ENCODE measurements around the gene SPTBN5. TPM values are rescaled to one million over a fixed set of nuclear protein-coding genes. Genes with fewer than 3 reads are reported as not detected.
A peak's percentile ranks its signal among the peaks of the same experiment; 100 is the strongest.

The SPTBN5 gene
- total RNA-seq (1 to 10 TPM; 1.9 to 2.2 TPM), total RNA-seq (21.2 to 50.4 reads per million in 2 donors)

DNA sequence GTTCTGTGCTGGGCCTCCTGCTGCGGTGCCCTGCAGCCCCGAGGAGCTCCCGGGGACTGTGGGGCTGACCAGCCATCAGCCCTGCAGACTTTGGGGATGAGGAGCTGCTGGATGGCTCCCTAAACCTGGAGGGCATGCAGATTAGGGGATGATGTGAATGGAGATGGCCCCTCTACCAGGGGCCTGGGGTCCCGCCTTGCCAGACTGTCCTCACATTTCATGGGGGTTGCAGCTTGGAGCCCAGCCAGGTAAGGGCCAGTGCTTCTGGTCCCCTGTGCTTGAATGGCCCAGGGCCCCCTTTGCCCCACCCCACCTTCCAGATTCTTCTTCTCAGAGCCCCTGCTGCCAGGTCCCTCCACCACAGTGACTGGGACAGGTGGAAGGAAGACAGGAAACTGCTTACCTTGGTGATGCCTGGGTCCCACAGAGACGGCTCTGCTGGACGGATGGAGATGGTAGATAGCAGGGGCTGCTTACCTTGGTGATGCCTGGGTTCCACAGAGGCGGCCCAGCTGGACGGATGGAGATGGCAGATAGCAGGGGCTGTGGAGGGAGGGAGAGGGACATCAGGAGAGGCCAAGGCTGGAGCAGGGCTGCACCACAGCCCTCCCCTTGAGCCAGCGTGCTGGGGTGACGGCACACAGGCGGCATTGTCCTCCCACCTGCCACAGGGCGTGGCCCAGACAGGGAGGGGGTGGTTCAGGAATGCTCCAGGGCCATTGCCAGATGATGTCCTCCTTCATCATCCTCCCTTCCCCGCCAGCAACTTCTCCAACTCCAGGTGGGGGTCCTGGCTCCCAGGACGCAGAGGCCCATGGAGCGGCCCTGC lies at the start of gene SPTBN5:
TSS of gene SPTBN5 (minus strand) at position 632 of the 829 bp plus-strand sequence. CDS start at position 76, 556 bp downstream.
- Mint-ChIP-seq H3K27ac (peak within 1 kb of the TSS; percentile 97), H3K4me1 (peaks cover 19% of the 10 kb centered on the region), H3K27me3 (no peaks in the 10 kb centered on the region), H3K4me3 (peak within 1 kb of the TSS; percentile 81), H3K36me3 (ENCODE audit: low read depth) (no peaks in the 10 kb centered on the region)
- no peaks in the 10 kb centered on the region for H3K9me3 ChIP-seq (ENCODE audit: control insufficient read depth, low read length, poor library complexity, severe bottlenecking)
- no peak for ATAC-seq
- no peak for DNase-seq

DNA sequence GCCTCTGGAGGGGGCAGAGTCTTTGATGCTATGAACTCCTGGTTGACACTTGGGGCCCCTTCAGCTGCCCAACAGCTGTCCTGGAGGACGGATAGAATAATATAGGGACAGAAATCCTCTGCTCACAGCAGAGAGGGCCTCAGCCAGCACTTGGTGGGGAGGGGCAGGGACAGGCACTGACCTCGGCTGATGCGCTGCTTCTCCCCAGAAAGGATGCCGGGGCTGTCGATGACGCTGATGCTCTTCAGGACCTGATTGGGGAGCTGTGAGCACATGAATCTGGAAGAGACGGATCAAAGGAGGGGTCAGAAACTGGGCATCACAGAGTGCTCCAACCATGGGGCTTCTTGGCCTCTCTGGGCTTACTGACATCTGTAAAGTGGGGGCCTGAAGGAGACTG lies 49.0 kb upstream of the SPTBN5 start:
- Mint-ChIP-seq H3K27ac (peak overlapping the region; percentile 100), H3K4me3 (peak overlapping the region; percentile 53), H3K36me3 (ENCODE audit: low read depth) (peaks cover 6% of the 10 kb centered on the region), H3K27me3 (no peaks in the 10 kb centered on the region), H3K4me1 (peaks cover 25% of the 10 kb centered on the region)
- DNase-seq: no peak
- no peak for ATAC-seq
- no peaks in the 10 kb centered on the region for H3K9me3 ChIP-seq (ENCODE audit: control insufficient read depth, low read length, poor library complexity, severe bottlenecking)

- DNase-seq: no peak
- Mint-ChIP-seq H3K36me3 (ENCODE audit: low read depth) (peaks cover 6% of the 10 kb centered on the region), H3K27me3 (no peaks in the 10 kb centered on the region), H3K4me3 (peak overlapping the region; percentile 53), H3K4me1 (peaks cover 34% of the 10 kb centered on the region), H3K27ac (peak overlapping the region; percentile 100)
- H3K9me3 ChIP-seq (ENCODE audit: control insufficient read depth, low read length, poor library complexity, severe bottlenecking): no peaks in the 10 kb centered on the region
- ATAC-seq: no peak
Observed at GRCh38 chr15:41941644-41942415, 48.0 kb upstream of the SPTBN5 start.

- Mint-ChIP-seq H3K4me1 (peaks cover 41% of the 10 kb centered on the region), H3K27me3 (no peaks in the 10 kb centered on the region), H3K36me3 (ENCODE audit: low read depth) (peaks cover 6% of the 10 kb centered on the region), H3K4me3 (peak overlapping the region; percentile 47), H3K27ac (peak overlapping the region; percentile 100)
- DNase-seq (peak in 1 of 3 donors; percentile 33), ATAC-seq (no peak)
- H3K9me3 ChIP-seq (ENCODE audit: control insufficient read depth, low read length, poor library complexity, severe bottlenecking): no peaks in the 10 kb centered on the region
Observed at GRCh38 chr15:41940441-41940857, 46.6 kb upstream of the SPTBN5 start.

GRCh38 chr15:41939986-41940385 lies 46.1 kb upstream of the SPTBN5 start:
- DNase-seq (no peak), ATAC-seq (no peak)
- peaks cover 3% of the 10 kb centered on the region for H3K36me3 Mint-ChIP-seq (ENCODE audit: low read depth)
- H3K27ac Mint-ChIP-seq: peak overlapping the region; percentile 100
- H3K4me3 Mint-ChIP-seq: no peak overlapping the region
- no peaks in the 10 kb centered on the region for H3K27me3 Mint-ChIP-seq
- peaks cover 43% of the 10 kb centered on the region for H3K4me1 Mint-ChIP-seq
- H3K9me3 ChIP-seq (ENCODE audit: control insufficient read depth, low read length, poor library complexity, severe bottlenecking): no peaks in the 10 kb centered on the region

DNA sequence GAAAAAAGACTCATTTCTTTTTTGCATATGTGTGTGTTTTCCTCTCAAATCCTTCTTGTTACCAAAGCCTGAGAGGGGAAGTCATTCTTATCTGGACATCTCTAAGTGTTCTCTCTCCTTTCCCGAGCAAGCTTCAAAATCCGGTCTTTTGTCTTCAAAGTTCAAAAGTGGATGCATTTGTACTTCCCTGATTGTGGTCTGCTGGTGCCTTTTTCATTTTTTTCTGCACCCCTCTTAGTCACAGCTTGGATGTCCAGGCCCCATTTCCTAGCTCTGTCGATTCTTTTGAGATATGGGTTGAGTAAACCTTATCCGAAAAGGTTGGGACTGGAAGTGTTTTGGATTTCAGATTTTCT lies 43.7 kb upstream of the SPTBN5 start:
- peaks cover under 1% of the 10 kb centered on the region for H3K36me3 Mint-ChIP-seq (ENCODE audit: low read depth)
- no peak for ATAC-seq
- peaks cover 55% of the 10 kb centered on the region for H3K4me1 Mint-ChIP-seq

GRCh38 chr15:41936649-41937567 lies 43.1 kb upstream of the SPTBN5 start:
- peak; percentile 82 for ATAC-seq
- Mint-ChIP-seq H3K4me3 (peak overlapping the region; percentile 87), H3K27ac (peak overlapping the region; percentile 100), H3K4me1 (peaks cover 57% of the 10 kb centered on the region), H3K36me3 (ENCODE audit: low read depth) (no peaks in the 10 kb centered on the region), H3K27me3 (no peaks in the 10 kb centered on the region)
- DNase-seq: peak; percentile 58 to 76 (median 65)
- H3K9me3 ChIP-seq (ENCODE audit: control insufficient read depth, low read length, poor library complexity, severe bottlenecking): no peaks in the 10 kb centered on the region

More for the DNA sequence above, 43.7 kb upstream of the SPTBN5 start:
- DNase-seq: no peak
- H3K9me3 ChIP-seq (ENCODE audit: control insufficient read depth, low read length, poor library complexity, severe bottlenecking): no peaks in the 10 kb centered on the region
- H3K4me3 Mint-ChIP-seq: peak overlapping the region; percentile 87
- no peaks in the 10 kb centered on the region for H3K27me3 Mint-ChIP-seq
- peak overlapping the region; percentile 100 for H3K27ac Mint-ChIP-seq

DNA sequence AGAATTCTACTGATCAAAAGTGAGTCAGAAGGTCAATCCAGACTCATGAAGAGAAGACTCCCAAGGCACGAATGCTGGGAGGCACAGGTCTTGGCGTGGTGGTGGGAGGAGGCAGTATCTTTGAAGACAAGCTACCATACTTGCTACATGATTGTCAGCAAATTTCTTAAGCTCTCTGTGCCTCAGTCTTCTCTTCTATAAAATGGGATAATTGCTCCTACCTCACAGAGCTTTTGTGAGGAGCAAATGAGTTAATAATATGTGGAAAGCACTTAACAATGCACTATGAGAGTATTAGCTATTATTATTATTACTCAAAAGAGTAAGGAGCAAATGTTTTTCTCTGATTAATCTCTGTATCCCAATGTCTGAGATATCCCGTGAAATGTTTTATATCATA lies 42.3 kb upstream of the SPTBN5 start:
- no peak for ATAC-seq
- H3K9me3 ChIP-seq (ENCODE audit: control insufficient read depth, low read length, poor library complexity, severe bottlenecking): no peaks in the 10 kb centered on the region
- peak overlapping the region; percentile 87 for H3K4me3 Mint-ChIP-seq
- H3K4me1 Mint-ChIP-seq: peaks cover 58% of the 10 kb centered on the region
- no peaks in the 10 kb centered on the region for H3K36me3 Mint-ChIP-seq (ENCODE audit: low read depth)
- H3K27me3 Mint-ChIP-seq: no peaks in the 10 kb centered on the region
- H3K27ac Mint-ChIP-seq: peak overlapping the region; percentile 100
- DNase-seq: no peak

DNA sequence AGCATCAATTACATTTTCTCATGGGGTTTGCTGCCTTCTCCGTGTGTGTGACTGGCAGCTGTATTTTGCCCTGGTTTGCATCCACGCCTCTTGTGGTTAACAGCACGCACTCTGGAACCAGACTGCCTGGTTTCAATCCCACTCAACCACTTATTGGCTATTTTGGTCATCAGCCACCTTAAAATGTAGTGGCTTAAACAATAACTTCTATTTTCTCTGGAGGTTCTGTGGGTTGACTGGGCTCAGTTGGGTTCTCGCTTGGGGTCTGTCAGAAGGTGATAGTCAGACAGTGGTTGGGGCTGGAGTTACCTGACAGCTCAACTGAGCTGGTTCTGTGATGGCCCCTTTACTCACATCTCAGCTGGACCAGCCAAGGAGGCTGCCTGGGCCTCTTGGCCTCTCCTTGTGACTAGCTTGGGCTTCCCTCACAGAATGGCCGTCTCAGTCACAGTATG lies 41.7 kb upstream of the SPTBN5 start:
- Mint-ChIP-seq H3K27me3 (no peaks in the 10 kb centered on the region), H3K27ac (peak overlapping the region; percentile 100), H3K4me1 (peaks cover 52% of the 10 kb centered on the region), H3K36me3 (ENCODE audit: low read depth) (no peaks in the 10 kb centered on the region), H3K4me3 (no peak overlapping the region)
- no peak for ATAC-seq
- H3K9me3 ChIP-seq (ENCODE audit: control insufficient read depth, low read length, poor library complexity, severe bottlenecking): no peaks in the 10 kb centered on the region
- DNase-seq: no peak

DNA sequence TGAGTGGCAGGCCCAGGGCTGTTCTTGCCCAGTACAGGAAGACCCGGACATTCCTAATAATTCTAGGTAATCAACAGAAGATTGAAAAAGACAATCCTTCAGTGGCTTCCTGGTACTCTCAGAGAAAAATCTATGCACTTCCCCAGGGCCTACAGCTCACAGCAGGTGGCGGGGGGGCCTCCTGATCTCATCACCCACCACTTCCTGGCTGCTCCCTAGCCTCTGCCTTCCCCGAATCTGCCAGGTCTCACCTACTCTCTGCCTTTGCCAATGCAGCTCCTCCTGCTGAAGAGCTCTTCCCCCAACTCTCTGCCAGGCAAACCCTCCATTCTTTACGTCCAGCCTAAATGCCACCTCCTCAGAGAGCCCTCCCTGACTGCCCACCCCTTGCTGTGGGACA lies 41.0 kb upstream of the SPTBN5 start:
- Mint-ChIP-seq H3K27ac (peak overlapping the region; percentile 100), H3K36me3 (ENCODE audit: low read depth) (no peaks in the 10 kb centered on the region), H3K4me3 (peak overlapping the region; percentile 86), H3K4me1 (peaks cover 50% of the 10 kb centered on the region), H3K27me3 (no peaks in the 10 kb centered on the region)
- H3K9me3 ChIP-seq (ENCODE audit: control insufficient read depth, low read length, poor library complexity, severe bottlenecking): no peaks in the 10 kb centered on the region
- DNase-seq (peak; percentile 59 to 75 (median 61)), ATAC-seq (peak; percentile 67)

- no peak for ATAC-seq
- Mint-ChIP-seq H3K27me3 (no peaks in the 10 kb centered on the region), H3K4me3 (peak overlapping the region; percentile 36), H3K27ac (peak overlapping the region; percentile 100), H3K36me3 (ENCODE audit: low read depth) (no peaks in the 10 kb centered on the region), H3K4me1 (peaks cover 51% of the 10 kb centered on the region)
- H3K9me3 ChIP-seq (ENCODE audit: control insufficient read depth, low read length, poor library complexity, severe bottlenecking): no peaks in the 10 kb centered on the region
- no peak for DNase-seq
Observed at GRCh38 chr15:41933771-41934170, 39.9 kb upstream of the SPTBN5 start.

GRCh38 chr15:41933326-41933725 lies 39.5 kb upstream of the SPTBN5 start:
- H3K9me3 ChIP-seq (ENCODE audit: control insufficient read depth, low read length, poor library complexity, severe bottlenecking): no peaks in the 10 kb centered on the region
- no peak for DNase-seq
- Mint-ChIP-seq H3K4me1 (peaks cover 49% of the 10 kb centered on the region), H3K27me3 (no peaks in the 10 kb centered on the region), H3K4me3 (peak overlapping the region; percentile 36), H3K36me3 (ENCODE audit: low read depth) (no peaks in the 10 kb centered on the region), H3K27ac (peak overlapping the region; percentile 100)
- ATAC-seq: no peak
